Loucy (cell line): ENCODE results near the gene HOXC12.
A peak's percentile ranks its signal among the peaks of the same experiment; 100 is the strongest.

Experiments
- H2AFZ ChIP-seq: fragments of 200-600 bp; sonication (generic); 2 replicates; pipeline ENCODE4 v1.6.0; 2016; ENCODE audit warnings: antibody characterized with exemption, mild to moderate bottlenecking, low read length, moderate library complexity
- H3F3A ChIP-seq: fragments of 200-600 bp; 2 replicates; pipeline ENCODE4 v1.6.0; 2016; ENCODE audit warnings: antibody characterized with exemption, low read depth, mild to moderate bottlenecking
- H3K27me3 ChIP-seq: fragments of 200-600 bp; sonication (generic); 2 replicates; pipeline ENCODE4 v1.6.1; 2014; ENCODE audit warnings: low read length, mild to moderate bottlenecking; ENCODE audit not compliant: insufficient read depth, poor library complexity, severe bottlenecking
- H3K36me3 ChIP-seq: fragments of 200-600 bp; sonication (generic); 2 replicates; pipeline ENCODE4 v1.6.1; 2016; ENCODE audit warnings: low read length; ENCODE audit not compliant: insufficient read depth
- H3K4me1 ChIP-seq: fragments of 200-600 bp; sonication (generic); 2 replicates; pipeline ENCODE4 v1.5.1; 2014; ENCODE audit warnings: low read length, mild to moderate bottlenecking; ENCODE audit not compliant: insufficient read depth, poor library complexity, severe bottlenecking
- H3K4me2 ChIP-seq: fragments of 200-600 bp; sonication (generic); 2 replicates; pipeline ENCODE4 v1.6.0; 2014; ENCODE audit warnings: antibody characterized with exemption, low read length, low read depth, mild to moderate bottlenecking; ENCODE audit not compliant: poor library complexity, severe bottlenecking
- H3K4me3 ChIP-seq: fragments of 200-600 bp; sonication (generic); 2 replicates; pipeline ENCODE4 v1.5.1; 2014; ENCODE audit warnings: low read length, mild to moderate bottlenecking, mixed read lengths; ENCODE audit not compliant: poor library complexity, severe bottlenecking
- H3K79me2 ChIP-seq: fragments of 200-600 bp; sonication (generic); 2 replicates; pipeline ENCODE4 v1.6.1; 2014; ENCODE audit warnings: low read length; ENCODE audit not compliant: insufficient read depth
- H3K9ac ChIP-seq: fragments of 200-600 bp; sonication (generic); 2 replicates; pipeline ENCODE4 v1.6.0; 2014; ENCODE audit warnings: mild to moderate bottlenecking, low read depth, low read length, moderate library complexity; ENCODE audit not compliant: poor library complexity, severe bottlenecking
- H3K9me2 ChIP-seq: fragments of 200-600 bp; sonication (generic); replicated peaks from 2 replicates; pipeline ENCODE4 v1.6.1; 2016; ENCODE audit warnings: low read depth, low read length, mixed read lengths
- H3K9me3 ChIP-seq: fragments of 200-600 bp; sonication (generic); 2 replicates; pipeline ENCODE4 v1.6.1; 2014; ENCODE audit warnings: mild to moderate bottlenecking, antibody characterized with exemption, low read length, low read depth; ENCODE audit not compliant: insufficient read depth
- H4K20me1 ChIP-seq: fragments of 200-600 bp; sonication (generic); 2 replicates; pipeline ENCODE4 v1.6.0; 2014; ENCODE audit warnings: antibody characterized with exemption, low read length, mild to moderate bottlenecking; ENCODE audit not compliant: insufficient read depth, poor library complexity, severe bottlenecking
- CTCF ChIP-seq: fragments of 200-600 bp; sonication (generic); conservative IDR thresholded peaks from 2 replicates; pipeline ENCODE4 v1.5.1; 2014; ENCODE audit warnings: mild to moderate bottlenecking, antibody characterized with exemption, low read length
- EZH2phosphoT487 ChIP-seq: fragments of 200-600 bp; IDR thresholded peaks from 2 replicates; pipeline ENCODE4 v1.6.1; 2018; ENCODE audit warnings: antibody characterized with exemption, mild to moderate bottlenecking, moderate library complexity, borderline replicate concordance

The HOXC12 gene

GRCh38 chr12:53966085-53966384, 11.3 kb downstream of the HOXC12 start:
- Histone ChIP-seq H3K4me3 (peak overlapping the region; percentile 86), H3K79me2 (peaks cover 16% of the 10 kb centered on the region), H3K9me2 (no peaks in the 10 kb centered on the region), H3K4me1 (peaks cover 31% of the 10 kb centered on the region), H3K9me3 (no peaks in the 10 kb centered on the region), H3K9ac (peak overlapping the region; percentile 81), H4K20me1 (no peaks in the 10 kb centered on the region), H3K36me3 (no peaks in the 10 kb centered on the region), H3K27me3 (no peaks in the 10 kb centered on the region), H3F3A (no peaks in the 10 kb centered on the region), H3K4me2 (peak overlapping the region; percentile 78), H2AFZ (peak overlapping the region; percentile 83)
- no peak for TF ChIP-seq CTCF
- no peak for TF ChIP-seq EZH2phosphoT487

- H3K9me2 ChIP-seq = no peaks in the 10 kb centered on the region
- H3F3A ChIP-seq = no peaks in the 10 kb centered on the region
- H4K20me1 ChIP-seq = no peaks in the 10 kb centered on the region
- no peaks in the 10 kb centered on the region for H3K36me3 ChIP-seq
- no peak for TF ChIP-seq EZH2phosphoT487
- no peak for TF ChIP-seq CTCF
- H3K27me3 ChIP-seq = no peaks in the 10 kb centered on the region
- H3K79me2 ChIP-seq = peaks cover 16% of the 10 kb centered on the region
- peak overlapping the region; percentile 83 for H2AFZ ChIP-seq
- peak overlapping the region; percentile 78 for H3K4me2 ChIP-seq
- H3K4me3 ChIP-seq = peak overlapping the region; percentile 86
- H3K9me3 ChIP-seq = no peaks in the 10 kb centered on the region
- H3K9ac ChIP-seq = peak overlapping the region; percentile 81
- H3K4me1 ChIP-seq = peaks cover 31% of the 10 kb centered on the region
These were observed 11.9 kb downstream of the HOXC12 start for GRCh38 chr12:53966385-53967133.

- Histone ChIP-seq H3F3A (no peaks in the 10 kb centered on the region), H3K9me2 (no peaks in the 10 kb centered on the region), H3K4me2 (peak overlapping the region; percentile 78), H3K4me1 (peaks cover 31% of the 10 kb centered on the region), H3K9ac (peak overlapping the region; percentile 81), H3K36me3 (no peaks in the 10 kb centered on the region), H3K4me3 (peak overlapping the region; percentile 86), H2AFZ (no peak overlapping the region), H4K20me1 (no peaks in the 10 kb centered on the region), H3K27me3 (no peaks in the 10 kb centered on the region), H3K79me2 (peaks cover 16% of the 10 kb centered on the region), H3K9me3 (no peaks in the 10 kb centered on the region)
- TF ChIP-seq EZH2phosphoT487 (no peak), CTCF (0 out of 2 replicates have a peak, but pooled peaks have one; percentile 11)
These were observed 12.8 kb downstream of the HOXC12 start for GRCh38 chr12:53967421-53967925.
